Measurements from ENCODE around the gene KCTD13.
"Not testable (repeated sequence)": the region's sequence is repeated elsewhere in the genome, so short reads cannot be mapped to it uniquely, and the experiment has no call there.

Gene KCTD13

GRCh38 chr16:29883987-29884386 lies 42.0 kb downstream of the KCTD13 start:
- in situ Hi-C loops (cut with MboI; ENCODE audit: low sequenced_read_pairs), result no loop called here

DNA sequence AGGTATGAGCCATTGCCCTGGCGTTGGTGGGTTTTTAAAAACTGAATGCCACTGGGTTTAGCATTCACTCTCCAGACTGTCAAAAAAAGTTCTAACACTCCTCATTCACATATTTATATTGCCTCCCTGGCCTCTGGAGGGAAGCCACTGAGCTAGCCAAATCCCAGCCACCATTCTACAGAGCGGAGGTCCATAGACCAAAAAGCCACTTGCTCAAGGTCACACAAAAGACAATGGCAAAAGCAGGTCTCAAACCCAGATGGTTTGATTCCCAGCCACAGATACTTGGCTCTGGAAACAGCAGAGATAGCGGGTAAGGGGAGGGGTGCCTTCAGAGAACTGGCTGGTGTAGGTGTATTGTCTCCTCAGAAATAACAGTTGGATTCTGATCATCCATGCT lies 45.0 kb downstream of the KCTD13 start:
- in situ Hi-C loops (cut with MboI; ENCODE audit: low sequenced_read_pairs), result no loop called here

- in situ Hi-C loops (cut with MboI; ENCODE audit: low sequenced_read_pairs), result no loop called here
These were observed 47.9 kb downstream of the KCTD13 start for GRCh38 chr16:29878172-29878571.

- in situ Hi-C loops (cut with MboI; ENCODE audit: low sequenced_read_pairs), result no loop called here
These were observed 48.6 kb downstream of the KCTD13 start for GRCh38 chr16:29877266-29877961.

GRCh38 chr16:29876594-29877249 lies 49.3 kb downstream of the KCTD13 start:
- in situ Hi-C loops (cut with MboI; ENCODE audit: low sequenced_read_pairs), result no loop called here

DNA sequence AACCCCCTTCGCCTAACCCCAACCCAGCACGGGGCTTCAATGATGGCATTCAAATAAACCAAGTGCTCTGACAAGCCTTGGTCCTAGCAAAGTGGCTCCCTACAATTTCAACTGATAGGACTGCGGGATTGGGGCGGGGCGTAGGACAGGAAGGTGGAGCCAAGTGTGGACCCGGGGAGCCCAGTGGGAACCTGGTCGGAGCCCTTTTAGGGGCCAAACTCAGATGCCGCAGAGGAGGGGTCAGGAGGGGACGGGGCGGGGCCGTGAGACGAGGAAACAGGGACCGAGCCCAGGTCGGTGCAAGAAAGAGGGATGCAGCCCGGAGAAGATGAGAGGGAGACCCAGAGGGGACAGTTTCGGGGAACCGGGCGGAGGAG lies 49.8 kb downstream of the KCTD13 start:
- in situ Hi-C loops (cut with MboI; ENCODE audit: low sequenced_read_pairs), result no loop called here

DNA sequence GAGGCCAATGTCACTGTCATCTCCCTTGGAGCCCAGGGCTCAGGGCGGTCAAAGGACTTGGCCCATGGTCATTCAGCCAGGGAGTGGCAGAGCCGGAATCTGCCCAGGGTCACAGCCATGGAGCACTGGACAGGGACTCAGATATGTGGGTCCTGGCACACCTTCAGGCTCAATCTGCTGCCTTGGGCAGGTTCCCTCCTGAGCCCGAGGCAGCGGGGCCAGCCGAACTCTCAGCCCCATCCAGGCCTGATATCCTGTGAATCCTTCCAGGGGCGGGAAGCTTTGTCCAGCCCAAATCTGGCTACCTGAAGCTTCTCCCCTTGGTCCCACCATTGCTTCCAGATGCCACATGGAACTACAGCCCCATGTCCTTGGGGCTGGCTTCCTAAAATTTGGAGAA lies 50.8 kb downstream of the KCTD13 start:
- in situ Hi-C loops (cut with MboI; ENCODE audit: low sequenced_read_pairs), result no loop called here

DNA sequence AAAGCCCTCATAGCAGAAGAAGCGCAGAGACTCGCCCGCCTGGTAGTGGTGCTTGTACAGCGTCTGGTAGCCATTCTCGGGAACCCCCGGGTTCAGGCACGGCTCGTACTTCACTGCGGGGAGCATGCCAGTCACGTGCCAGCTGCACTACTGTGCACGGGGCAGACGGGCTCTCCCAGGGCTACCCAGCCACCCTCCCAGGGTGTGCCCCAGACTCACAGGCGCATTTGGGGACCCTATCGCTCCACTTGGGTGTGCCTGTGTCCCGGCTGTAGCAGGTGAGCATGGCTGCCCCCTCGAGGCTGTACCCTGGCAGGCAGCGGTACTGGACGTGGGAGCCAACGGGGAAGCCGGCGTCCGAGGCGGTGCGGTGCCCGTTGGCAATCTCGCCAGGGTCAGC lies 52.7 kb downstream of the KCTD13 start:
- in situ Hi-C loops (cut with MboI; ENCODE audit: low sequenced_read_pairs), result no loop called here

GRCh38 chr16:29871822-29872546 lies 54.0 kb downstream of the KCTD13 start:
- in situ Hi-C loops (cut with MboI; ENCODE audit: low sequenced_read_pairs), result no loop called here

- in situ Hi-C loops (cut with MboI; ENCODE audit: low sequenced_read_pairs), result not testable (repeated sequence)
These were observed 57.0 kb downstream of the KCTD13 start for GRCh38 chr16:29869067-29869466.

GRCh38 chr16:29868396-29869009 lies 57.5 kb downstream of the KCTD13 start:
- in situ Hi-C loops (cut with MboI; ENCODE audit: low sequenced_read_pairs), result no loop called here

DNA sequence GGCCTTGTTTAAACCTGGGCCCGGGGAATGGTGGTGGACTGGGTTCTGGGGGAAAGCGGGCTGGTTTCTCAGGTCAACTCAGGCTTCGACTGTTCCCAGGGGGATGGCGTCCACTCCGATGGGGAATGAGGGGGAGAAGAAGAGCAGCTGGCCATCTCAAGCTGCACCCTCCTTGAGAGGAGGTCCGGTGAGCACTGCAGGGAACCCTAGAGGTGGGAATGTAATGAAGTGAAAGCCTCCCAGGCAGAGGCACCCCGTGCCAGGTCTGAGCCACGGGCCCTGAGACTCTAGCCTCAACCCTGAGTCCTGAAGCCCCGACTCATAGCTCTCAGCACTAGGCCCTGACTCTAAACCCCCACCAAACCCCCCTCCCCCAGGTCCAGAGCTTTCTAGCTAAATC lies 61.8 kb downstream of the KCTD13 start:
- in situ Hi-C loops (cut with MboI; ENCODE audit: low sequenced_read_pairs), result no loop called here

- in situ Hi-C loops (cut with MboI; ENCODE audit: low sequenced_read_pairs), result no loop called here
These were observed 62.4 kb downstream of the KCTD13 start for GRCh38 chr16:29863669-29863984.

DNA sequence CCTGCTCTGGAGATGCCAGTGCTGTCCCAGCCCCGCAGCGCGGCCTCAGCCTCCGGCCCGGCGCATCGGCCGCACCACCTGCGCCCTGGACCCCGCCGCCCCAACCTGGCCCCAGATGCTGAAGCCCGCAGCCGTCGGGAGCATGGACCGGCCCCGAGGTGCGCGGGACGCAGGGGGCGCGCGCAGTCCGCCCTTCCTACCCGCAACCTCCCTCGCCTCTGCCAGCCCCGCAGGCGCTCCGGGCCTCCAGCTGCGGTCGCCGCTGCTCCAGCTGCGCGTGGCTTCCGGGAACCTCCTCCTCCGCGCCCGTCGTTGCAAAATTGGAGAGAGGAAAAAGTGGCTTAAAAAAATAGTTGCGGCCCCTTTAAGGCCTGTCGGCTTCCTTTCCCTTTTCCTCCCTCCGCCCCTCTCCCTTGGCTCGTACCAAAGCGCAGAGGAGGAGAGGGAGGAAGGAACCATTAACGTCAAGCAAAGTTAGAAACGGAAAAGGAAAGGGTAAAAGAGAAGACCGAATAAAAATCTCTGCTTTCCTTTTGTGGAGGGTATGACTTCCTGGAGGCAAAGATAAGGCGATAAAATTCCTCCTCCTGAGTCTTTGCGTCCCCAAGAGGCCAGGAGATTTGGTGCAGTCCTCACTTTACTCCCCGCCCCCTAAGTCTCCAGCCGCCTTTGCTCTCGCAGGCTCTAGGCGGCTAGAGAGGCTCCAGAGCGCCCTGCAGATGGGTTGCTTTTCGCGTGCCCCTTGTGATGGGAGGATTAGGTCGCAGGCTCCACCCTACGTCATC lies 63.0 kb downstream of the KCTD13 start, which contains the start of gene CDIPT:
CDIPT (minus strand) TSS at position 343 of the 785 bp plus-strand sequence. CDS start 369 bp downstream, outside the sequence.
- in situ Hi-C loops (cut with MboI; ENCODE audit: low sequenced_read_pairs), result no loop called here

DNA sequence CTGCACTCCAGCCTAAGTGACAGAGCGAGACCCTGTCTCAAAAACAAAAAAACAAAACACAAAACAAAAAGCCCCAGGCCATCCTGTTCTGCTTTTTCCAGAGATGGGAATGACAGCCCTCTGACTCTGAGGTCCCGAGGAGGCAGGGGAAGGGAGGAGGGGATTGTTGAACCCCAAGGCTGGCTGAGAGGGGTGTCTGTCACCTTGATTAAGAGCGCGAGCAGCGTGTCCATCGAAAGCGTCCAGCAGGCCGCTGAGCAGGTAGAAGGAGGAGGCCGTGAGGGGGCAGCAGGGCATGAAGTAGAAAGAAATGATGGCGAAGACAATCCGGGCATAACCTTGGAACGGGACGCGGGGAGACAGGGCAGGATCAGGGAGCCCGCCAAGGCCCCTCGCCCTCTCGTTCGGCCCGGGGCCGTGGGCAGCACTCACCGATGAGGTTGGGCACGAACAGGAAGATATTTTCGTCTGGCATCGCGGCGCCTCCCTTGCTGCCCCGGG lies 63.6 kb downstream of the KCTD13 start:
- in situ Hi-C loops (cut with MboI; ENCODE audit: low sequenced_read_pairs), result no loop called here

GRCh38 chr16:29860218-29860617 lies 65.8 kb downstream of the KCTD13 start:
- in situ Hi-C loops (cut with MboI; ENCODE audit: low sequenced_read_pairs), result no loop called here

- in situ Hi-C loops (cut with MboI; ENCODE audit: low sequenced_read_pairs), result no loop called here
These were observed 67.1 kb downstream of the KCTD13 start for GRCh38 chr16:29858974-29859373.

GRCh38 chr16:29858149-29858849 lies 67.7 kb downstream of the KCTD13 start:
- in situ Hi-C loops (cut with MboI; ENCODE audit: low sequenced_read_pairs), result no loop called here

DNA sequence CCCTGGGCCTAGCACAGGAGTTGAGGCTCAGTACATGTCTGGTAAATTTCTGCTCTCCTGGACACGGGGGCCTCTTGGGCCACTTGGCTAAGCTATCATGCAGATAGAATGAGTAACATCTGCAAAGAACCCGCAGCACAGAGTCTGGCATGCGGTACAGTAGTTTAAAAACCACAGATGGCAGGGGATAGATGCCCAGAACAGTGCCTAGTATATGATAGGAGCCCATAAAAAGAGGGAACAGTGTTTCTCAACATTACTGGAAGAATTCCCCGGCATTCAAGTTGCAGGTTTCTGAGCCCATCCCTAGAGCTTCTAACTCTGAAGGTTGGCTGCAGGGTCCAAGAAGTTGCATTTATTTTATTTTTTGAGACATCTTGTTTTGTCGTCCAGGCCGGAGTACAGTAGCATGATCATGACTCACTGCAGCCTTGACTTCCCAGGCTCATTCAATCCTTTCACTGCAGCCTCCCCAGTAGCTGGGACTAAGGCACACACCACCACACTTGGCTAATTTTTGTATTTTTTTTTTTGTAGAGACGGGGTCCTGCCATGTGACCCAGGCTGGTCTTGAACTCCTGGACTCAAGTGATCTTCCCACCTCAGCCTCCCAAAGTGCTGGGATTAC lies 68.8 kb downstream of the KCTD13 start:
- in situ Hi-C loops (cut with MboI; ENCODE audit: low sequenced_read_pairs), result no loop called here

Data from HL-60/S4 (cell line).